ENCODE results near the gene ENAH.
"Not testable (repeated sequence)": the region's sequence is repeated elsewhere in the genome, so short reads cannot be mapped to it uniquely, and the experiment has no call there.

Gene ENAH

DNA sequence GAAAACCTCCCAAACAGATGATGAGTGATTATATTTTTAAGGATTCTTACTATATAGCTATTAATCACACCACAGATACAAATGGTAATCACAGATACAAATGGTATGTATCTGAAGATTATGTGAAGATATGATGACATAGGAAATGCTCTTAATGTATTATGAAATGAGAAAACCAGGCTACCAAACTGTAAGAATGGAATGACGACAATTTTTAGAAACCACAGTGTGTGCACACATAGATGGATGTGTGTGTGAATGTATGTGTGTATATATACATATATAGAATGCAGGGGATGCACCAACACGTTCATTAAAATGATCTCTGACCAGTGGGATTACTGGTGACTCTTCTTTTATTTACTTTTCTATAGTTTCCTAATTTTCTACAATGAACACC lies 21.5 kb upstream of the ENAH start:
- no peak for DNase-seq (ENCODE audit: low spot score)

GRCh38 chr1:225670806-225671733 lies 18.1 kb upstream of the ENAH start:
- no peak for DNase-seq (ENCODE audit: low spot score)

GRCh38 chr1:225670356-225670755 lies 17.4 kb upstream of the ENAH start:
- no peak for DNase-seq (ENCODE audit: low spot score)

- DNase-seq (ENCODE audit: low spot score), result no peak
Measured at GRCh38 chr1:225668222-225668621, 15.3 kb upstream of the ENAH start.

GRCh38 chr1:225667362-225667761 lies 14.4 kb upstream of the ENAH start:
- DNase-seq (ENCODE audit: low spot score), result no peak

DNA sequence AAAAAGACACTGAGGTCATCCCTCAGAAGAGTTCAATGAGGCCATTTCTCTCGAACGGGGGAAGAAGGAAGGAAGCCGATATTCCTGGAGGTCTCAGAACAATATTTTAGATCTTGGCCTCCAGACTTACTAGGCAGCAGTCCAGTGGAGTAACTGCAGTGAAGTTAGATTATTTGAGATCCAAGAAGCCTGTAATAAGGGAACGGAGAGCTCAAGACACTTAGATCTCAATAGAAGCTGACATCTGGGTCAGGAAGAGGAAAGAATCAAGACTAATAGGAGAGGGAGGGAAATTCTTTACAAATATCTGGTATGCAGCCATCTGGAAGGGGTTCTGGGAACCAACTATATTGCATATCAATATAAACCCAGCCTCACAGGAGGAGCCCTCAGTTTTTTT lies 13.6 kb upstream of the ENAH start:
- no peak for DNase-seq (ENCODE audit: low spot score)

DNA sequence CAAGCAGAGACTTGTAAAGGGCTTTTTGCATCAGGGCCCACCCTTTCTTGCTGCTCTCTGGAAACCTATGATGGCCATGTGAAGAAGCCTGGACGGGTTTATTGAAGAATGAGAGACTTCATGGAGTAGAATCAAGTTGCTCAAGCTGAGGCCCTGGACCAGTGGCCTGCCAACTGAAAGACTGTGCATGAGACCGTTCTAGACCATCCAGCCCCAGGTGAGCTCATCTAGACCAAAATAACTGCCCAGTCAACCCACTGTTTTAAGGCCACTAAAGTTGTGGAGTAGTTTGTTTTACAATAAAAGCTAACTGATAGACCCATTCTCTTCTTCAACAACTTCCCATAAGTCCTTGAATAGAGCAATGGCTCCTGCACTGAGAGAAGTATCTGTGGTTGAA lies 11.8 kb upstream of the ENAH start:
- no peak for DNase-seq (ENCODE audit: low spot score)

DNA sequence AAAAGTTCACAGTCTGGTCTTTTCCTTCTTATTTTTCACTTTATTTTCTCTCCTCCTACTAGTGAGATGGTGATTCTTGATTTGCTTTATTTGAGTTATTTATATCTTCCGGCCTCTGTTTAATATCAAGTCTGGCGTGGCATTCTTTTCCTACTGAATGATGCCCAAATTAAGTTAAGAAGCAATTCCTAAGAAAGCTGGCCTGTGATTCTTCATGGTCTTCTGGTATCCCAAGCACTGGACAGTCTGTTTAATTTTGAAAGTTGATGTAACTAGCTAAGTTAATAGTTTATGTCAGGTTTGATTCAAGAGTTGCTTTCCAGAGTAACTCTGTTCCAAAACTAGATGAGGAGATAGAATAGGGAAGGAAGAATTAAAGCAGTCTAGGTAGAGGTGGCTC lies 9.2 kb upstream of the ENAH start:
- no peak for DNase-seq (ENCODE audit: low spot score)

GRCh38 chr1:225660544-225660946 lies 7.6 kb upstream of the ENAH start:
- DNase-seq (ENCODE audit: low spot score), result no peak

DNA sequence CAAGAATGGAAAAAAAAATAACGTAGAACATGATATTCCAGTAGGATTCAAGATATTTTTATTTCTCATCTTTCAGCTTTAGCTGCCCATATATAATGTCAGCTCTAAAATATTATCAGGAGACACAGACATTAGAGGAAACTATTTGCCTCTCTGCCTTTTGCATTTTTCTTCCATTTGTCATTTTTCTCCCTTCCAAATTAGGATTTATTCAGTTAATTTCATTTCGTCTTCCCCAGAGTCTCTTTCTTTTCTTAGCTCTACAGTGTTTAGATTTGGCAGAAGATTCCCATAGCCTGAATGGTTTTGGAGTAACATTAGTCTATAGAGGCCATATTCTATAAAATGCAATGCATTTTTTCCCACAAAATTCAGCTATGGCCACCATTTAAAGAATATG lies 5.1 kb upstream of the ENAH start:
- no peak for DNase-seq (ENCODE audit: low spot score)

- DNase-seq (ENCODE audit: low spot score), result no peak
Measured at GRCh38 chr1:225657462-225657989, 4.6 kb upstream of the ENAH start.

DNA sequence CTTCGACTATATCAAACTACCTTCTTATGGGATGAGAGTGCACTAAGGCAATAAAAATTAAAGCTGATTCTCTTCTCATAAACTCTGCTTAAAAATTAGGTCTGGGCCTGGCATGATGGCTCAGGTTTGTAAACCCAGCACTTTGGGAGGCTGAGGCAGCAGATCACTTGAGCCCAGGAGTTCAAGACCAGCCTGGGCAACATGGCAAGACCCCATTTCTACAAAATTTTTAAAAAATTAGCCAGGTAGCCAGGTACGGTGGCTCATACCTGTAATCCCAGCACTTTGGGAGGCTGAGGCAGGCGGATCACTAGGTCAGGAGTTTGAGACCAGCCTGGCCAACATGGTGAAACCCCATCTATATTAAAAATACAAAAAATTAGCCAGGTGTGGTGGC lies 3.3 kb upstream of the ENAH start:
- DNase-seq (ENCODE audit: low spot score), result not testable (repeated sequence)

- no peak for DNase-seq (ENCODE audit: low spot score)
Measured at GRCh38 chr1:225655509-225656258, 2.8 kb upstream of the ENAH start.

GRCh38 chr1:225654688-225655508 lies 2.0 kb upstream of the ENAH start:
- DNase-seq (ENCODE audit: low spot score), result no peak

DNA sequence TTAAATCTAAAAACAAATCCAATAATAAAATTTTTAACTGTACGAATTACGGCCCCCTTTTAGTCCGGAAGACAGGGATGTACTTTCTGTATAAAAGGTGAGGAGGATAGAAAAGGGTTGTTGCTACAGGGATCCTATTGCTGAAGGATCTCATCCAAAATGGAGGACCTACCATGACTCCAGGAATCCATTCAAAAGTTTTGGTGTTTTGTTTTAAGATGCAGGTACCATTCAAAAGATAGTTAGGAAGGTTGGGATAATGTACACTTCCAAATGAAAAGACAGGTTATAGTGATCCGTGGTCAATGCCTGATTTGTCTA lies 1.3 kb upstream of the ENAH start:
- no peak for DNase-seq (ENCODE audit: low spot score)

GRCh38 chr1:225653463-225654276 lies 747 bp upstream of the ENAH start:
- peak; percentile 79 for DNase-seq (ENCODE audit: low spot score)

DNA sequence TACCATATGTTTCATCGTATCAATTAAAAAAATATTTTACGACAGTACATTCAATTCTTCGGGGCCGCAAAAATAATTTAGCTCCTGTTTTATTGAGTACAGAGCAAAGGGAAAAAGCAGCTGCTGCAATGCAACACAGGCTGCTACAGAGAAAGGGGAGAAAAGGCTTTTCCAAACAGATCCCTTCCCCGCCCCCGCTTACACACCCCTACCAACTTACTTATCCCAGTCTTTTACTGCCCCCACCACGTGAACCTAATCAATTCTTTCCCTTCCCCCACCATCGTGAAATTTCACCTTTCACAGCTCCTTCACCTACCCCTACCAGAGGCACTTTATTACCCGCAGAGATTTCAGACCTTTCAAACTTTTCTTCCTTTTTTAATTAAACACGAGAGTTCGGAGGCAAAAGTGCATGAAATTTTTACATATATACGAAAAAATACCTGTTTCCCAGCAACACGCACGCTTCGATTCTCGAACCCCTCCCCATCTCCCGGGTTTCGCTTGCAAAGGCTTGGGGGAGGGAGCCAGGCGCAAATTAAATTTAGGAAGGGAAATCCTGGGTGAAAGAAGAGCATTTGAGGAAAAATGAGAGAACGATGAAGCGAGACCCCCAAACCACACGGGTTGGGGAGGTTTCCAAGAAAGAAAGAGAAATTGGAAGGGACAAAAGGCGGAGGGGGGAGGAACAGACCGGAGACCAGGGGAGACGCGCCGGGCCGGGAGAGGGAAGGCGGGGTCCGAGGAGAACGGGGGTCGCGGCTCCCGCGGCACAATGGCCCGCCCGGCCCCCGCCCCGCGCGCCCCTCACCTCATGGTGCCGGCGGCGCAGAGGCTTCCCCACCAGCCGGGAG lies 823 bp downstream of the ENAH start:
- peak; percentile 72 for DNase-seq (ENCODE audit: low spot score)

DNA sequence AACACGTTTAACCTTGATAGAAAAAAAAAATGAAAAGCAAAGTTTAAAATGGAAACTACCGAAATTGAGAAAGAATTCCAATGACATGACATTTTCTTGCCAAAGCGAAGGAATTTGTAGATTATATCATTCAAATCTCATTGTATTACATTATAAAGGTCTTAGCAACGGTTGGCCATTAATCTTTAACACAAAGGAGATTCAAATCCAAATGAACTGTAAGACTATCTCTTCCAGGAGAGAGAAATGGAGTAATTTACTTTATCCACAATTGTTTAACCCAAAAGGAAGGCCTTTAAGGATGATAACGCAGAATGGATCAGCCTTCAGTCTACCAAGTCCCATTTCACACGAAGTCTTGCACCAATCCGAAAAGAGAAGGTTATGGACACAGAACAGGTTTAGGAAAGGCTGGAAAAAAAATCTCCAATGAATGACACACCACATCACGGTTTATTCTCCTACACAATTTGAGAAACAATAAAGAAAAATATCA lies 1.5 kb downstream of the ENAH start:
- DNase-seq (ENCODE audit: low spot score), result no peak

DNA sequence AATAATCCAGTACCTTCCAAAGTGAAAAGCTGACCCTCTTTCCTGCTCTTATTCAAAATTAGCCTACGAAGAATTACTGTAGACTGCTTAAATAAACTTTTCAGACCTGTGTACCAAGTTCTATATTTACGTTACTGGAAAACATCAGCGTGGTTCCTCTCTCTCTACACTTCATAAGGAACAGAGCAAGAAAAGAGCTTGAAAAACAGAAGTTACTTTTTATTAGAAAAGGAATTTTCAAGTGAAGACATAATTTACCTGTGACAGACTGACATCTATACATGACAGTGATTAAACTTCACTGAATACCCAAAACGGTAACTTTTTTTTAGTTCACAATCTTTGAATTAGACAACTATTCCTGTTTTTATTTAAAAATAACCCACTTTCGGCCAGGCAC lies 2.7 kb downstream of the ENAH start:
- no peak for DNase-seq (ENCODE audit: low spot score)

DNA sequence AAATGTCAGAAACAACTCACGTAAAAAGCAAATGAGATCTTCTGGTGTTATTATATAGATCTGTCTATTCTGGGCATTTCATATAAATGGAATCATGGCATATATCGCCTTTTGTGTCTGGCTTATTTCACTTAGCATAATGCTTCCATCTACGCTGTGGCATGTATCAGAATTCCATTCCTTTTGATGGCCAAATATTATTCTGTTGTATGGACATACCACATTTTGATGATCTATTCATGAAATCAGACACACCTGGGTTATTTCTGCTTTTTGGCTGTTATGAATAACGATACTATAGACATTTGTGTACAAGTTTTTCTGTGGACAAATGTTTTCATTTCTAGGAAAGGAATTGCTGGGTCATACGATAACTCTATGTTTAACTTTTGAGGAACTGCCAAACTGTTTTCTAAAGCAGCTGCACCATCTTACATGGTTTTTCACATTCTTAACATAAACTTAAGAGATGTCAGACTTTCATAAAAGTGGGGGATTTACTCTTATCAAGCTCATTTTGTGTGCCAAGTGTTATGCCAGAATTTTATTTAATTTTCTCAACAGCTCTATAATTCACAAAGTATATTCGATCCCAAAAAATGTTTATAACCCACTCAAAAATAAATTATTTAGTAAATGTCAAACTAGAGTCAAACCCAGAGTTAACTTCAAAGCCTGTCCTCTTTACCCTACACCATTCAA lies 7.6 kb downstream of the ENAH start:
- no peak for DNase-seq (ENCODE audit: low spot score)
